GM18526 (cell line): ENCODE measurements around the gene USH2A.

Source experiments
- POLR2A ChIP-seq: IDR thresholded peaks from 3 replicates; pipeline ENCODE4 v1.6.1; 2011; ENCODE audit not compliant: insufficient read length; ENCODE audit errors: extremely low read depth

USH2A gene

GRCh38 chr1:216207154-216207553 is 216.1 kb downstream of the USH2A start:
- no peak for TF ChIP-seq POLR2A

DNA sequence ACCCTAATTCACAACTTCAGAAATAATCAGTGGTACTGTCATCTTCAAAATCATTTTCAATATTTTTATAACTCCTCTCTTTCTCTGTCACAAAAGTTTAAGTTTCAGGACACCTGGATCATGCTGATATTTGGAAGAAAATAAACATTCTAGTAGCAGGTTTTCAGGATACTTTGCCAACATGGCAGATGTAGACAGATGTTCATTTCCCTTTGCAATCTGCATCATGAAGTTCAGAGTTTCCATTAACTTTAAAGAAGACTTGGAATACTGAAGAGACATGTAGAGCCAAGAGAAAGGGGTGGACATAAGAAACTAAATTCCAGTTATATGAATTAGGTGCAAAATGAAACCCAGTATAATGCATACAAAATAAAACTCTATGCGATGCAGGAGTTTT is 218.1 kb downstream of the USH2A start:
- TF ChIP-seq POLR2A: no peak

- TF ChIP-seq POLR2A: no peak
These were observed 221.3 kb downstream of the USH2A start for GRCh38 chr1:216201946-216202345.

- no peak for TF ChIP-seq POLR2A
These were observed 222.3 kb downstream of the USH2A start for GRCh38 chr1:216200941-216201340.

GRCh38 chr1:216194721-216195120 is 228.5 kb downstream of the USH2A start:
- no peak for TF ChIP-seq POLR2A

- TF ChIP-seq POLR2A: no peak
These were observed 229.3 kb downstream of the USH2A start for GRCh38 chr1:216193839-216194443.

GRCh38 chr1:216190438-216190837 is 232.8 kb downstream of the USH2A start:
- TF ChIP-seq POLR2A: no peak

DNA sequence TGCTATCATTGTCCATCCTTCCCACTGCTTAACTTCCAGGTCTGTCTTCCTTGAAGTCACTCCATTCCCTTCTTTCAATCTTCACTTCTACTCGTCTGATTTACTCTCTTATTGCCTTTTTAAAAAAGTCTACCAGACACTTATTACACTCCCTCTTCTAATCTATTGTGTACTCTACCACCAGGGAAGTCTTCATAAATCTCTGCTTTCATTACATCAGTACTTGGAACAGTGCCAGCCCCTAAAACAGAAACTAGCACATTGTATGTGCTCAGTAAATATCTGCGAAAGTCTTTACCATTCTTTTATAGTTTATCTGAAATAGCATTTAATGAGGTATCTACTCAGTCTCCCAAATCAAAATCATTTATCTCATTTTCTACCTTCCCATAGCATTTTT is 236.4 kb downstream of the USH2A start:
- no peak for TF ChIP-seq POLR2A

DNA sequence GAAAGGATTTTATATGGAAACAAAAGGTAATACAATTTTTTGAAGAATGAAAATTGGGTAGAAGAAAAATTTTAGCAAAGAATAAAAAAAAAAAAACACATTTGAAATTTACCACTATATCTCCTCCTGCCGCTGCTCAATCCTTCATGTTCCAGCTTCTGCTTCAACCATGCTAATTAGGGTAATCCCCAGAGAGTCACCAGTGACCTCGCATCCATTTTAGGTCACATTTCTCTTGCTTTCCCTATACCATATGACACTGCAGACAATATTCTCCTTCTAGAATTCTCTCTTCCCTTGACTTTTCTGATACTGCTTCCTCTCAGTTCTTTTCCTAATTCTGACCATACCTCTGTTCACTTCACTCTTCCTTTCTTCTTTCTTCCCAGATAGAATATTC is 237.1 kb downstream of the USH2A start:
- TF ChIP-seq POLR2A: no peak

GRCh38 chr1:216184126-216184680 is 239.0 kb downstream of the USH2A start:
- no peak for TF ChIP-seq POLR2A

DNA sequence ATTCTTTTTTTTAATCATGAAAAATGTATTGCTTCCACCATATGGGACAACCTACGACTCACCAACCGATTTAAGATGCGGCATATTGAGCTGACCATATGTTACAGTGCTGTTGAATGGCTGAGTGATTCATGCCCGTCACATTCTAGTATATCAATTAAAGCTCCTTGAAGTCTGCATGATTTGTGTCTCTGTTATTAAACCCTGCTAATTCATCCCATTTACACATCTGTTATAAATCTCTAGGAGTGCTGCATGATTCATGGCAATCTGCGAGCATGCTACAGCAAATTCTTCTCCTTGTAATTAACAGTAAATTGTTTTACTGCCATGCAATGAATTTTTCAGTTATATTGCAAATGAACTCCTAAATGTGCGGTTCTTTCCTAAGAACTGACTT is 239.8 kb downstream of the USH2A start:
- TF ChIP-seq POLR2A: no peak

GRCh38 chr1:216183007-216183406 is 240.2 kb downstream of the USH2A start:
- TF ChIP-seq POLR2A: no peak

- TF ChIP-seq POLR2A: no peak
These were observed 241.7 kb downstream of the USH2A start for GRCh38 chr1:216181590-216181989.

DNA sequence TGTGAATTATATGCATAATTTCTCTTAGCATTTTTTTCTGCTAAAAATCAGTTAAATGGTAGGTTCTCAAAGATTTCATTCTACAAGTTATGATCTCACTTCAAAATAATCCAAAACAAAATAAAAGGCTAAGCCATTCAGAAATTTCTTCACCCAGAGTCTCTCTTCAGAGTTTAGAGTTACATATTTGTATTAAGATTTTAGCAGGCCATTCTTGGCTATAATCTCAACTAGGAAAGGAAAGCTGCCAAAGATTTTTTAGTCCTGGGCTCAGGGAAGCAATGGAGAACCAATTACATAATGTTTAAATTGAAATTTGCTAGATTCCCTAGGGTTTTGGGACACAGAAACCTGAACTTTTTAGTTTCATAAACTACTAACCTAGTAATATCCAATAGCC is 245.0 kb downstream of the USH2A start:
- no peak for TF ChIP-seq POLR2A

DNA sequence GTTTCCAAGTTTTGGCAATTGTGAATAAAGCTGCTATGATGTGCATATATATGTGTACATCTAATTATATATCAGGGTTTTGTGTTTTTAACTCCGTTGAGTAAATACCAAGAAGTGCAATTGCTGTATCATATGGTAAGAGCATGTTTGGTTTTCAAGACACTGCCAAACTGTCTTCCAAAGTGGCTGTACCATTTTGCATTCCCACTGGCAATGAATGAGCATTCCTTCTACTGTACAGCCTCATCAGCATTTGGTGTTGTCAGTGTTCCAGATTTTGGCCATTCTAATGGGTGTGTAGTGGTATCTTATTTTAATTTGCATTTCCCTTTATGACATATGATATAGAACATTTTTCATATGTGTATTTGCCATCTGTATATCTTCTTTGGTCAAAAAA is 246.3 kb downstream of the USH2A start:
- no peak for TF ChIP-seq POLR2A

DNA sequence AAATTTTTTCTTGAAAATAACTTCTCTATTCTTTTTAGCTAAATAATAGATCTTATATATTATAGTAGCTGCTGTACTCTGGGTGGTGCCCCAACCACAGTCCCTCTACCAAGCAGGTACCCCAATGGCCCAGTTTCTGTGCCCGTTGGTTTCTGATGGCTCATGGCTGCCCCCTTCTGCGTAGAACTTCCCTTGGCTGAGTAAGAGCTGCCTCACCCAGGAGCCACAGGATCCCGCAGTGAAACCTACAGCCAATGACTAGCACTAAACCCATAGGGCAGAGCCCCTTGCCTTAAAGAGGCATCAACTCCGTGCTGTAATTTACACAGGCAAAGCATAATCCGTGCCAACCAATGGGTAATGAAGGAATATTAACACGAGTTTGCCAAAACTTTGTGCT is 247.5 kb downstream of the USH2A start:
- no peak for TF ChIP-seq POLR2A

- no peak for TF ChIP-seq POLR2A
These were observed 249.8 kb downstream of the USH2A start for GRCh38 chr1:216173376-216173995.

DNA sequence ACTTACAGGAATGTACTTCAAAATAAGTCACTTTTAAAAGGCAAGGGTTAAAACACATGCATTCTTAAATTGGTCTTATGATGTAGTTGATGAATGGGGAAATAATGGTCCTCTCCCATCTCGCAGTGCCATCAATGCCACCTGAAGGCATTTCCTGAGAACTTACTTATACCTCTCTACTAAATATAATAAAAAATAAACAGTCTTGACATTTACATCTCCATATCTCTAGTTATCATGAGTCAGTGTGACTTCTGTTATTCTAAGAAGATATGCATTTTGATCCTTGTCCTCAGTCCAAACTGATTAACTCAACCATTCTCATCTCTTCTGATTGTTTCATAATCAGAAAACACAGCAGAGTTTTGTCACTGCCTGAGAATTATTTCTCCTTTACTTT is 253.9 kb downstream of the USH2A start:
- TF ChIP-seq POLR2A: no peak

GRCh38 chr1:216168546-216168945 is 254.7 kb downstream of the USH2A start:
- no peak for TF ChIP-seq POLR2A
